ENCODE data around the gene DMRTB1.

GRCh38 chr1:53459321-53460175 lies at the start of gene DMRTB1:
- TF ChIP-seq, protein P1, sequence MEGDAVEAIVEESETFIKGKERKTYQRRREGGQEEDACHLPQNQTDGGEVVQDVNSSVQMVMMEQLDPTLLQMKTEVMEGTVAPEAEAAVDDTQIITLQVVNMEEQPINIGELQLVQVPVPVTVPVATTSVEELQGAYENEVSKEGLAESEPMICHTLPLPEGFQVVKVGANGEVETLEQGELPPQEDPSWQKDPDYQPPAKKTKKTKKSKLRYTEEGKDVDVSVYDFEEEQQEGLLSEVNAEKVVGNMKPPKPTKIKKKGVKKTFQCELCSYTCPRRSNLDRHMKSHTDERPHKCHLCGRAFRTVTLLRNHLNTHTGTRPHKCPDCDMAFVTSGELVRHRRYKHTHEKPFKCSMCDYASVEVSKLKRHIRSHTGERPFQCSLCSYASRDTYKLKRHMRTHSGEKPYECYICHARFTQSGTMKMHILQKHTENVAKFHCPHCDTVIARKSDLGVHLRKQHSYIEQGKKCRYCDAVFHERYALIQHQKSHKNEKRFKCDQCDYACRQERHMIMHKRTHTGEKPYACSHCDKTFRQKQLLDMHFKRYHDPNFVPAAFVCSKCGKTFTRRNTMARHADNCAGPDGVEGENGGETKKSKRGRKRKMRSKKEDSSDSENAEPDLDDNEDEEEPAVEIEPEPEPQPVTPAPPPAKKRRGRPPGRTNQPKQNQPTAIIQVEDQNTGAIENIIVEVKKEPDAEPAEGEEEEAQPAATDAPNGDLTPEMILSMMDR (IDR thresholded peaks at IDR 0.05; ENCODE audit: borderline replicate concordance, extremely low read depth, low read length, poor library complexity, severe bottlenecking): no peak
- no peak for TF ChIP-seq EZH2 (IDR thresholded peaks at IDR 0.05; ENCODE audit: borderline replicate concordance, low read depth, low read length, severe bottlenecking)

Data from DND-41 (cell line).